Measurements from ENCODE around the gene IL17RB. TPM values are rescaled to one million over a fixed set of nuclear protein-coding genes. Genes with fewer than 3 reads are reported as not detected.

IL17RB gene
- total RNA-seq, 1 experiment from 2014 or later: 9.8 TPM

DNA sequence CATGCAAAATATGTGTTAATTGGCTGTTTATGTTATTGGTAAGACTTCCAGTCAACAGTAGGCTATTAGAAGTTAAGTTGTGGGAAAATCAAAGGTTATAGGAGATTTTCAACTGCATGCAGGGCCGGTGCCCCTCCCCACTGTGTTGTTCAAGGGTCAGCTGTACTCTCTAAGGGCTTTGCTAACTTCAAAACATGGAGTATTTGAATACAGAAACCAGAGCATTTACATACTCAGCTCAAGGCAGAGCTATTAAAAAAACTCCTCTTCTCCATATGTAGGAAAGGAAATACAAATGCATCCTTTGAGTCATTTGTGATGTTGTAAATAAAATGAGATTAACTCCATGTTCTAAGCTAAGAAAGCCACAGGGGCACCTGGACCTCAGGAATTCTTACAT is 16.8 kb downstream of the IL17RB start:
- H3K4me2 ChIP-seq (ENCODE audit: insufficient read depth, insufficient read length, low read length): no peak overlapping the region
- Mint-ChIP-seq H3K9me3 (no peaks in the 10 kb centered on the region), H3K4me3 (no peak overlapping the region), H3K36me3 (ENCODE audit: insufficient read depth in 1 of 3, low read depth in 3 of 3) (peaks cover 7 to 54% (median 46%) of the 10 kb centered on the region in 3 experiments; a peak in 6 of 7 replicates), H3K27ac (no peak overlapping the region), H3K27me3 (ENCODE audit: low read depth) (no peaks in the 10 kb centered on the region), H3K4me1 (no peaks in the 10 kb centered on the region)
- no peak overlapping the region for H2BK120ac ChIP-seq (ENCODE audit: low read depth, low read length, poor library complexity, severe bottlenecking)
- H3K18ac ChIP-seq (ENCODE audit: insufficient read length, low read depth, low read length): no peak overlapping the region
- H2AK5ac ChIP-seq (ENCODE audit: insufficient read length, low read length): no peak overlapping the region
- H3K4me1 ChIP-seq (ENCODE audit: insufficient read depth, low read length): no peaks in the 10 kb centered on the region
- H3K79me2 ChIP-seq (ENCODE audit: insufficient read depth, low read length): no peaks in the 10 kb centered on the region
- no peaks in the 10 kb centered on the region for H3K23me2 ChIP-seq (ENCODE audit: insufficient read length, low read depth, low read length, poor library complexity, severe bottlenecking)
- no peak overlapping the region for H3K23ac ChIP-seq (ENCODE audit: insufficient read length, low read depth, low read length)
- no peak overlapping the region for H2BK12ac ChIP-seq (ENCODE audit: insufficient read length, low read depth, low read length)
- DNase-seq: no peak
- no peak overlapping the region for H3K9ac ChIP-seq (ENCODE audit: extremely low read depth, insufficient read length, low read length)
- H3K27me3 ChIP-seq (ENCODE audit: insufficient read depth, low read length): no peaks in the 10 kb centered on the region
- no peak overlapping the region for H2AFZ ChIP-seq (ENCODE audit: low read length)
- H3K56ac ChIP-seq (ENCODE audit: insufficient read length, low read depth, low read length): no peak overlapping the region
- H3K14ac ChIP-seq (ENCODE audit: insufficient read depth, low read length): no peak overlapping the region
- no peak overlapping the region for H2BK15ac ChIP-seq (ENCODE audit: low read depth, low read length)
- no peak overlapping the region for H3K27ac ChIP-seq (ENCODE audit: insufficient read length, low read depth, low read length)
- no peak overlapping the region for H3K4ac ChIP-seq (ENCODE audit: low read depth, low read length)
- no CpG with 5 or more reads among the region's 1 CpG for WGBS (ENCODE audit: extremely low coverage, insufficient read length, low lambda C conversion rate)
- no peaks in the 10 kb centered on the region for H3K9me3 ChIP-seq (ENCODE audit: control insufficient read depth, low read depth, low read length)
- no peak overlapping the region for H2BK20ac ChIP-seq (ENCODE audit: low read depth, low read length, poor library complexity, severe bottlenecking)
- no peak overlapping the region for H4K8ac ChIP-seq (replicated peaks; ENCODE audit: insufficient read length, low read depth, low read length)
- no peak overlapping the region for H4K91ac ChIP-seq (ENCODE audit: insufficient read length, low read depth, low read length)
- no peak overlapping the region for H2BK5ac ChIP-seq (ENCODE audit: insufficient read length, low read length)
- TF ChIP-seq, protein P1, sequence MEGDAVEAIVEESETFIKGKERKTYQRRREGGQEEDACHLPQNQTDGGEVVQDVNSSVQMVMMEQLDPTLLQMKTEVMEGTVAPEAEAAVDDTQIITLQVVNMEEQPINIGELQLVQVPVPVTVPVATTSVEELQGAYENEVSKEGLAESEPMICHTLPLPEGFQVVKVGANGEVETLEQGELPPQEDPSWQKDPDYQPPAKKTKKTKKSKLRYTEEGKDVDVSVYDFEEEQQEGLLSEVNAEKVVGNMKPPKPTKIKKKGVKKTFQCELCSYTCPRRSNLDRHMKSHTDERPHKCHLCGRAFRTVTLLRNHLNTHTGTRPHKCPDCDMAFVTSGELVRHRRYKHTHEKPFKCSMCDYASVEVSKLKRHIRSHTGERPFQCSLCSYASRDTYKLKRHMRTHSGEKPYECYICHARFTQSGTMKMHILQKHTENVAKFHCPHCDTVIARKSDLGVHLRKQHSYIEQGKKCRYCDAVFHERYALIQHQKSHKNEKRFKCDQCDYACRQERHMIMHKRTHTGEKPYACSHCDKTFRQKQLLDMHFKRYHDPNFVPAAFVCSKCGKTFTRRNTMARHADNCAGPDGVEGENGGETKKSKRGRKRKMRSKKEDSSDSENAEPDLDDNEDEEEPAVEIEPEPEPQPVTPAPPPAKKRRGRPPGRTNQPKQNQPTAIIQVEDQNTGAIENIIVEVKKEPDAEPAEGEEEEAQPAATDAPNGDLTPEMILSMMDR (conservative IDR thresholded peaks at IDR 0.05): no peak
- H4K20me1 ChIP-seq (ENCODE audit: control insufficient read depth, insufficient read depth, insufficient read length): no peaks in the 10 kb centered on the region
- no peak overlapping the region for H4K5ac ChIP-seq (ENCODE audit: insufficient read length, low read depth, low read length)
- no peaks in the 10 kb centered on the region for H3K79me1 ChIP-seq (ENCODE audit: insufficient read depth, low read depth, low read length, poor library complexity, severe bottlenecking)
- no peak overlapping the region for H3T11ph ChIP-seq (ENCODE audit: low read length)

Data from H9 (cell line).